Activated B cell treated with CpG ODN at 0.5 μM for 24 hours (primary cell): ENCODE data around the gene FAHD1. TPM values are rescaled to one million over a fixed set of nuclear protein-coding genes. Genes with fewer than 3 reads are reported as not detected.

Experiments
- ATAC-seq: fragments of 200-7000 bp; cut with Tn5 transposase; one replicate; pipeline ENCODE4 v1.10.0; 2021; ENCODE audit warnings: low read depth, mild to moderate bottlenecking, moderate library complexity
- CTCF ChIA-PET: fragments of 350-600 bp; sonication (Branson Sonifier 250); formaldehyde crosslinking; loops from one replicate; lab custom pipeline; 2021; ENCODE audit warnings: antibody characterized with exemption; lab: Charles Lee
- POLR2A ChIA-PET: fragments of 350-600 bp; sonication (Branson Sonifier 250); formaldehyde crosslinking; loops from one replicate; lab custom pipeline; 2021; ENCODE audit warnings: antibody characterized with exemption; lab: Charles Lee
- DNase-seq: peaks from one replicate; pipeline ENCODE4 v3.0.0; 2022
- H3K27ac Mint-ChIP-seq: one replicate; pipeline ENCODE4 v1.8.0; 2020; ENCODE audit warnings: mixed read lengths
- H3K27me3 Mint-ChIP-seq: one replicate; pipeline ENCODE4 v1.8.0; 2021; ENCODE audit warnings: mixed read lengths
- H3K36me3 Mint-ChIP-seq: one replicate; pipeline ENCODE4 v1.8.0; 2021; ENCODE audit warnings: low read depth, mixed read lengths
- H3K4me1 Mint-ChIP-seq: one replicate; pipeline ENCODE4 v1.8.0; 2021; ENCODE audit warnings: mixed read lengths
- H3K4me3 Mint-ChIP-seq: one replicate; pipeline ENCODE4 v1.8.0; 2020; ENCODE audit warnings: mild to moderate bottlenecking, mixed read lengths
- H3K9me3 Mint-ChIP-seq: one replicate; pipeline ENCODE4 v1.8.0; 2020; ENCODE audit warnings: mixed read lengths
- intact Hi-C: fragments of 100-400 bp; cut with micrococcal nuclease; formaldehyde crosslinking; loops from one replicate; pipeline ENCODE4 v1.15.1; 2024
- total RNA-seq: library from RNA; stranded (reverse); gene quantifications from 2 replicates; pipeline ENCODE4 v1.2.3, GENCODE V29; 2022
- TF ChIP-seq, protein P1 (sequence below): fragments of 200-600 bp; IDR thresholded peaks from one replicate; pipeline ENCODE4 v1.8.0; 2022; ENCODE audit warnings: antibody characterized with exemption, mild to moderate bottlenecking

FAHD1 gene
- total RNA-seq, 1 donor from 2014 or later: 10.2 TPM

DNA sequence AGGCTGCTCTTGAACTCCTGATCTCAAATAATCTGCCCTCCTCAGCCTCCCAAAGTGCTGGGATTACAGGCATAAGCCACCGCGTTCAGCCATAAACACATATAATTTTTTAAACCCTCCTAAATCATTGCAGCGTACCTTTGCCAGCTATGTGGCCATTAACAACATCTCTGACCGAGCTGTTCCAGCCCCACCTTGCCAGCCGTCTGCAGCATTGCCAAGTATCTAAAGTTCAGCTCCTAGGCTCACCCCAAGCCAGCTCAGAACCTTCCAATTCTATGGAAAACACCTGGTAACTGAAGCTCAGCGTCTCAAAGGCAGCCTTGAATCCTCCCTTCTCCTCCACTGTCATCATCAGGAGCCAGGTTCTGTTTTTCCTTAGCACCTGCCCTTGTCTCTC lies 50.1 kb downstream of the FAHD1 start:
- CTCF ChIA-PET: no interaction called here
- intact Hi-C loops: no loop called here
- DNase-seq (no peak), ATAC-seq (no peak)
- H3K9me3 Mint-ChIP-seq: no peaks in the 10 kb centered on the region
- peaks cover 4% of the 10 kb centered on the region for H3K4me1 Mint-ChIP-seq
- POLR2A ChIA-PET: no interaction called here
- H3K27me3 Mint-ChIP-seq: peaks cover 25% of the 10 kb centered on the region
- no peaks in the 10 kb centered on the region for H3K36me3 Mint-ChIP-seq
- TF ChIP-seq, protein P1, sequence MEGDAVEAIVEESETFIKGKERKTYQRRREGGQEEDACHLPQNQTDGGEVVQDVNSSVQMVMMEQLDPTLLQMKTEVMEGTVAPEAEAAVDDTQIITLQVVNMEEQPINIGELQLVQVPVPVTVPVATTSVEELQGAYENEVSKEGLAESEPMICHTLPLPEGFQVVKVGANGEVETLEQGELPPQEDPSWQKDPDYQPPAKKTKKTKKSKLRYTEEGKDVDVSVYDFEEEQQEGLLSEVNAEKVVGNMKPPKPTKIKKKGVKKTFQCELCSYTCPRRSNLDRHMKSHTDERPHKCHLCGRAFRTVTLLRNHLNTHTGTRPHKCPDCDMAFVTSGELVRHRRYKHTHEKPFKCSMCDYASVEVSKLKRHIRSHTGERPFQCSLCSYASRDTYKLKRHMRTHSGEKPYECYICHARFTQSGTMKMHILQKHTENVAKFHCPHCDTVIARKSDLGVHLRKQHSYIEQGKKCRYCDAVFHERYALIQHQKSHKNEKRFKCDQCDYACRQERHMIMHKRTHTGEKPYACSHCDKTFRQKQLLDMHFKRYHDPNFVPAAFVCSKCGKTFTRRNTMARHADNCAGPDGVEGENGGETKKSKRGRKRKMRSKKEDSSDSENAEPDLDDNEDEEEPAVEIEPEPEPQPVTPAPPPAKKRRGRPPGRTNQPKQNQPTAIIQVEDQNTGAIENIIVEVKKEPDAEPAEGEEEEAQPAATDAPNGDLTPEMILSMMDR: no peak
- H3K4me3 Mint-ChIP-seq: no peak overlapping the region
- no peak overlapping the region for H3K27ac Mint-ChIP-seq

DNA sequence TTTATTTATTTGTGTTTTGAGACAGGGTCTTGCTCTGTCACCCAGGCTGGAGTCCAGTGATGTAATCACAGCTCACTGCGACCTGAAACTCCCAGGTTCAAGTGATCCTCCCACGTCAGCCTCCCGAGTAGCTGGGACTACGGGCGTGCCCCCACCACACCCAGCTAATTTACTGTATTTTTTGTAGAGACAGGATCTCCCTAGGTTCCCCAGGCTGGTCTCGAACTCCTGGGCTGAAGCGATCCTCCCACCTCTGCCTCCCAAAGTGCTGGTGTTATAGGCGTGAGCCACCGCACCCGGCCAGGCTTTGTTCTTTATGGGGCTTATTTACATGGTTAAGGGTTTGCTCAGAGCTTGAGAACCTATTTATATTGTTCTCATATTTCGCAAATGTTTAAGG lies 50.8 kb downstream of the FAHD1 start:
- ChIA-PET CTCF (no interaction called here), POLR2A (no interaction called here)
- ATAC-seq: no peak
- H3K36me3 Mint-ChIP-seq: no peaks in the 10 kb centered on the region
- DNase-seq: no peak
- H3K27ac Mint-ChIP-seq: no peak overlapping the region
- H3K27me3 Mint-ChIP-seq: peaks cover 19% of the 10 kb centered on the region
- H3K9me3 Mint-ChIP-seq: no peaks in the 10 kb centered on the region
- TF ChIP-seq, protein P1: no peak
- no peak overlapping the region for H3K4me3 Mint-ChIP-seq
- intact Hi-C loops: no loop called here
- no peaks in the 10 kb centered on the region for H3K4me1 Mint-ChIP-seq

DNA sequence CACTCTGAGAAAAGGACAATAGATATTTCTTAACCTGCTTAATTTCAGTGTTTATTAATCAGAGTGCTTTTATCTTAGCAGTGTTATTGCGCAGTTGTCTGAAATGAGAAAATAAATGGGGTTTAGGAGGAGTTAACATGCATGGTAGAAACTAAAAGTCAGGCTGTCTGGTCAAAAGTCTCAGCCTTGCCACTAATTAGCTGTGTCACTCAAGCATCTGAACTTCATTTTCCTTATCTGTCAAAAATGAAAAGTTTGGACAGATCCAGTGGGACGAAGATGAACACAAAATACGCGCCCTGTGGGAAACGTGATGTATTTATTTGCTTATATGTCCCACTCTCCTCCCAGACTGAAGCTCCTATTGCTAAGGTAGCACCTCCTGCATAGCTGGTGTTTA lies 51.2 kb downstream of the FAHD1 start:
- CTCF ChIA-PET: no interaction called here
- intact Hi-C loops: no loop called here

More for the DNA sequence above, 51.2 kb downstream of the FAHD1 start:
- no peaks in the 10 kb centered on the region for H3K36me3 Mint-ChIP-seq
- peaks cover 19% of the 10 kb centered on the region for H3K27me3 Mint-ChIP-seq
- no peak overlapping the region for H3K27ac Mint-ChIP-seq
- no peak for DNase-seq
- no peak overlapping the region for H3K4me3 Mint-ChIP-seq
- POLR2A ChIA-PET: no interaction called here
- H3K9me3 Mint-ChIP-seq: no peaks in the 10 kb centered on the region
- TF ChIP-seq, protein P1: no peak
- ATAC-seq: no peak
- no peaks in the 10 kb centered on the region for H3K4me1 Mint-ChIP-seq

Other genes starting within 250 kb of the FAHD1 start
- 9.8 and 11.1 TPM in 2 replicates for gene IFT140, start 215.1 kb upstream of the FAHD1 start, total RNA-seq
- gene CRAMP1, start 214.8 kb upstream of the FAHD1 start, total RNA-seq: 16.9 and 22.4 TPM in 2 replicates
- 43.4 and 48.7 TPM in 2 replicates for gene JPT2, start 148.9 kb upstream of the FAHD1 start, total RNA-seq
- 157 and 201 TPM in 2 replicates for gene MAPK8IP3, start 121.0 kb upstream of the FAHD1 start, total RNA-seq
- 54.1 and 57.8 TPM in 2 replicates for gene NME3, start 55.7 kb upstream of the FAHD1 start, total RNA-seq
- gene EME2, start 54.4 kb upstream of the FAHD1 start, total RNA-seq: 37.1 and 49.9 TPM in 2 replicates
- 60.9 and 65.1 TPM in 2 replicates for gene MRPS34, start 54.1 kb upstream of the FAHD1 start, total RNA-seq
- gene SPSB3, start 44.6 kb upstream of the FAHD1 start, total RNA-seq: 36.4 and 40.3 TPM in 2 replicates
- 53.7 and 54.2 TPM in 2 replicates for gene NUBP2, start 44.2 kb upstream of the FAHD1 start, total RNA-seq
- not detected in 2 replicates for gene IGFALS, start 33.5 kb upstream of the FAHD1 start, total RNA-seq
- gene HAGH, start 381 bp upstream of the FAHD1 start, total RNA-seq: 19.0 and 19.5 TPM in 2 replicates
- gene MEIOB, start 45.0 kb downstream of the FAHD1 start, total RNA-seq: not detected in 2 replicates
- not detected in 2 replicates for gene HS3ST6, start 91.2 kb downstream of the FAHD1 start, total RNA-seq
- 14.7 and 16.6 TPM in 2 replicates for gene MSRB1, start 116.0 kb downstream of the FAHD1 start, total RNA-seq
- gene RPL3L, start 127.5 kb downstream of the FAHD1 start, total RNA-seq: not detected in 2 replicates
- gene NDUFB10, start 132.3 kb downstream of the FAHD1 start, total RNA-seq: 77.4 and 92.5 TPM in 2 replicates
- gene RPS2, start 137.6 kb downstream of the FAHD1 start, total RNA-seq: 5,116 and 5,913 TPM in 2 replicates
- not detected in 2 replicates for gene RNF151, start 139.7 kb downstream of the FAHD1 start, total RNA-seq
- 41.8 and 44.2 TPM in 2 replicates for gene TBL3, start 144.8 kb downstream of the FAHD1 start, total RNA-seq
- gene NOXO1, start 154.3 kb downstream of the FAHD1 start, total RNA-seq: 0.37 and 0.73 TPM in 2 replicates
- gene GFER, start 157.0 kb downstream of the FAHD1 start, total RNA-seq: 31.6 and 39.4 TPM in 2 replicates
- 10.0 and 11.3 TPM in 2 replicates for gene SYNGR3, start 162.8 kb downstream of the FAHD1 start, total RNA-seq
- gene ZNF598, start 182.6 kb downstream of the FAHD1 start, total RNA-seq: 56.4 and 59.3 TPM in 2 replicates
- gene NPW, start 192.6 kb downstream of the FAHD1 start, total RNA-seq: 1.5 and 1.7 TPM in 2 replicates
- 0.56 and 0.93 TPM in 2 replicates for gene NHERF2, start 199.7 kb downstream of the FAHD1 start, total RNA-seq
- gene NTHL1, start 220.6 kb downstream of the FAHD1 start, total RNA-seq: 10.5 and 11.5 TPM in 2 replicates
- gene TSC2, start 220.8 kb downstream of the FAHD1 start, total RNA-seq: 130 and 139 TPM in 2 replicates